Pulmonary artery endothelial cell (primary cell): ENCODE measurements around the gene SLC26A8. TPM values are rescaled to one million over a fixed set of nuclear protein-coding genes. Genes with fewer than 3 reads are reported as not detected.

Experiments used
- total RNA-seq: library from RNA; depleted of rRNA; stranded (reverse); fragments of >200 nt; gene quantifications from 2 replicates; pipeline ENCODE4 v1.2.3, GENCODE V29; 2014

SLC26A8 gene
- total RNA-seq, 1 donor from 2014 or later = under 0.01 TPM

Other genes with a start within 250 kb of the SLC26A8 start
- gene CLPSL2, start 248.0 kb downstream of the SLC26A8 start, total RNA-seq = not detected in 2 replicates
- gene CLPSL1, start 243.6 kb downstream of the SLC26A8 start, total RNA-seq = not detected in 2 replicates
- gene CLPS, start 227.3 kb downstream of the SLC26A8 start, total RNA-seq = not detected in 2 replicates
- not detected in 2 replicates for gene LHFPL5, start 219.3 kb downstream of the SLC26A8 start, total RNA-seq
- gene SRPK1, start 103.5 kb downstream of the SLC26A8 start, total RNA-seq = 76.4 and 88.2 TPM in 2 replicates
- 59.4 and 69.6 TPM in 2 replicates for gene MAPK14, start 3.2 kb upstream of the SLC26A8 start, total RNA-seq
- gene MAPK13, start 105.9 kb upstream of the SLC26A8 start, total RNA-seq = 1.3 and 2.5 TPM in 2 replicates
- 8.0 and 14.8 TPM in 2 replicates for gene BRPF3, start 172.1 kb upstream of the SLC26A8 start, total RNA-seq
- not detected in 2 replicates for gene PNPLA1, start 245.4 kb upstream of the SLC26A8 start, total RNA-seq